DND-41 (cell line): ENCODE measurements around the gene LMLN.

Experiments used
- ATAC-seq: fragments of 200-7000 bp; cut with Tn5 transposase; 3 replicates; pipeline ENCODE4 v1.9.1; 2021; ENCODE audit warnings: low read depth; ENCODE audit not compliant: insufficient read depth
- DNase-seq: peaks from one replicate; pipeline ENCODE4 v3.0.0-alpha.2; 2020
- H2AFZ ChIP-seq: 2 replicates; pipeline ENCODE4 v1.6.0; 2012; ENCODE audit warnings: low read depth, low read length
- H3K27ac ChIP-seq: 2 replicates; pipeline ENCODE4 v1.5.1; 2012; ENCODE audit warnings: low read length, inconsistent platforms
- H3K27me3 ChIP-seq: fragments of 200-600 bp; sonication (generic); 2 replicates; pipeline ENCODE4 v1.6.0; 2012; ENCODE audit warnings: low read length, mild to moderate bottlenecking, inconsistent platforms; ENCODE audit not compliant: insufficient read depth, poor library complexity
- H3K36me3 ChIP-seq: 2 replicates; pipeline ENCODE4 v1.5.1; 2012; ENCODE audit warnings: low read length, inconsistent platforms; ENCODE audit not compliant: insufficient read depth
- H3K4me1 ChIP-seq: 2 replicates; pipeline ENCODE4 v1.5.1; 2012; ENCODE audit warnings: mild to moderate bottlenecking, low read length; ENCODE audit not compliant: insufficient read depth
- H3K4me2 ChIP-seq: 2 replicates; pipeline ENCODE4 v1.6.0; 2012; ENCODE audit warnings: mild to moderate bottlenecking, moderate library complexity, low read length, inconsistent platforms; ENCODE audit not compliant: insufficient read depth
- H3K4me3 ChIP-seq, 2 experiments: fragments of 200-600 bp in 1 of 2; shearing (Covaris generic) in 1 of 2; 2 replicates each; pipeline ENCODE4 v1.5.1; 2012 to 2016; ENCODE audit warnings: inconsistent platforms in 2 of 2, low read length in 2 of 2, mild to moderate bottlenecking in 2 of 2, low read depth in 1 of 2, moderate library complexity in 1 of 2
- H3K79me2 ChIP-seq: 2 replicates; pipeline ENCODE4 v1.6.0; 2012; ENCODE audit warnings: low read length, inconsistent platforms; ENCODE audit not compliant: insufficient read depth
- H3K9ac ChIP-seq: 2 replicates; pipeline ENCODE4 v1.6.0; 2012; ENCODE audit warnings: low read depth, mild to moderate bottlenecking, inconsistent platforms, low read length, moderate library complexity
- H3K9me3 ChIP-seq: 2 replicates; pipeline ENCODE4 v1.5.1; 2012; ENCODE audit warnings: low read length, moderate library complexity, mild to moderate bottlenecking, inconsistent platforms; ENCODE audit not compliant: insufficient read depth, severe bottlenecking
- H4K20me1 ChIP-seq: 2 replicates; pipeline ENCODE4 v1.6.0; 2012; ENCODE audit warnings: low read length; ENCODE audit not compliant: insufficient read depth
- EZH2 ChIP-seq: IDR thresholded peaks from 3 replicates; pipeline ENCODE4 v1.6.1; 2012; ENCODE audit warnings: borderline replicate concordance, low read depth, mild to moderate bottlenecking, moderate library complexity, low read length, inconsistent platforms; ENCODE audit not compliant: severe bottlenecking
- TF ChIP-seq, protein P1 (sequence below): IDR thresholded peaks from 2 replicates; pipeline ENCODE4 v1.5.1; 2012; ENCODE audit warnings: borderline replicate concordance, low read length, moderate library complexity, mild to moderate bottlenecking; ENCODE audit not compliant: poor library complexity, severe bottlenecking; ENCODE audit errors: extremely low read depth

LMLN gene

DNA sequence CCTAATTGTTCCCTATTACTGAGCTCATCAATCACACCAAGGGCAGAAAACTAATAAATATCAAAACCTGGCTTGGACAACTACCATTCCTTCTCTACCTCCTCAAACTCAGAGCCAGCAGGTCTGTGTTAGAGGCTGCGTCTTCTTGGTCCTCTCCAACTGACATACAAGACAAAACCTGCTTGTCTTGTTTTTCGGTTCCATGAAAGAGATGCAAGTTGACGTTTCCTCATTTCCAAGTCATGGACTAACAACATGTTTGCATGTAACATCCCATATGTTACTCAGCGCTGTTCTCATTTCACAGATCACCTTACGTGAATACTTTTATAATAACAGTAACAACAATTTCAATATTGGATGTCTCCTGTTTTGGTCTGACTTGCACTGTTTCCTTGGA lies 110.9 kb downstream of the LMLN start:
- Histone ChIP-seq H3K79me2 (no peaks in the 10 kb centered on the region), H3K27me3 (peaks cover 22% of the 10 kb centered on the region), H3K4me3 (no peak overlapping the region), H3K9ac (no peak overlapping the region), H3K36me3 (no peaks in the 10 kb centered on the region), H3K4me1 (no peaks in the 10 kb centered on the region), H3K9me3 (no peaks in the 10 kb centered on the region), H3K27ac (no peak overlapping the region), H4K20me1 (no peaks in the 10 kb centered on the region), H3K4me2 (no peak overlapping the region), H2AFZ (no peak overlapping the region)
- no peak for ATAC-seq
- TF ChIP-seq EZH2 = no peak
- TF ChIP-seq, protein P1, sequence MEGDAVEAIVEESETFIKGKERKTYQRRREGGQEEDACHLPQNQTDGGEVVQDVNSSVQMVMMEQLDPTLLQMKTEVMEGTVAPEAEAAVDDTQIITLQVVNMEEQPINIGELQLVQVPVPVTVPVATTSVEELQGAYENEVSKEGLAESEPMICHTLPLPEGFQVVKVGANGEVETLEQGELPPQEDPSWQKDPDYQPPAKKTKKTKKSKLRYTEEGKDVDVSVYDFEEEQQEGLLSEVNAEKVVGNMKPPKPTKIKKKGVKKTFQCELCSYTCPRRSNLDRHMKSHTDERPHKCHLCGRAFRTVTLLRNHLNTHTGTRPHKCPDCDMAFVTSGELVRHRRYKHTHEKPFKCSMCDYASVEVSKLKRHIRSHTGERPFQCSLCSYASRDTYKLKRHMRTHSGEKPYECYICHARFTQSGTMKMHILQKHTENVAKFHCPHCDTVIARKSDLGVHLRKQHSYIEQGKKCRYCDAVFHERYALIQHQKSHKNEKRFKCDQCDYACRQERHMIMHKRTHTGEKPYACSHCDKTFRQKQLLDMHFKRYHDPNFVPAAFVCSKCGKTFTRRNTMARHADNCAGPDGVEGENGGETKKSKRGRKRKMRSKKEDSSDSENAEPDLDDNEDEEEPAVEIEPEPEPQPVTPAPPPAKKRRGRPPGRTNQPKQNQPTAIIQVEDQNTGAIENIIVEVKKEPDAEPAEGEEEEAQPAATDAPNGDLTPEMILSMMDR = no peak
- DNase-seq = no peak

- DNase-seq = no peak
- TF ChIP-seq, protein P1 = no peak
- no peak for TF ChIP-seq EZH2
- H3K27ac ChIP-seq = no peak overlapping the region
Measured at GRCh38 chr3:198071602-198072287, 111.7 kb downstream of the LMLN start.

DNA sequence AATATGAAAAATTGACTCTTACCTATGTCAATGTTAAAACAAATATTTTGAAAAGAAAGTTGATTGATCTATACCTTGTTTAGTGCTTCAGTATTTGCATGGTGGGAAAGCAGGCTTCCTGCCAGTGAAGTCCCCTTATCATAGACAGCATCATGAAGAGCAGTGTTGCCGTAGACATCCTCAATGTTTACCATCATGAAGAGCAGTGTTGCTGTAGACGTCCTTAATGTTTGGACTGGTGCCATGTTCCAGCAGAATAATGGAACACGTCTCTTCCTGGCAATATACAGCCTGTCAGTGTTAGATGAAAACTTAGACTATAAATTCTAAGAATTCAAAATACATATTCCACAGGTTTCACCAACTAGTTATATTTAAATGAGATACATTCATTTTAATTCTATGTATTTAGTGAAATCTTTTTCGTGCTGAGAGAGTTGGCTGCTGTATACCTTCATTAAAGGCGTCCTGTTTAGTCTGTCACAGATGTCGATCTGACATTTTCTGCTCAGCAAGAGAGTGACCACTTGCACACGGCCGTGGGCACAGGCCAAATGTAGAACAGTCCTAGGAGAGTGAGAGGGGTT lies 116.8 kb downstream of the LMLN start:
- Histone ChIP-seq H2AFZ (no peak overlapping the region), H3K27me3 (peaks cover 27% of the 10 kb centered on the region), H3K4me1 (no peaks in the 10 kb centered on the region), H3K9me3 (peaks cover 6% of the 10 kb centered on the region), H3K4me3 (no peak overlapping the region), H3K27ac (no peak overlapping the region), H3K4me2 (no peak overlapping the region), H3K36me3 (no peaks in the 10 kb centered on the region), H4K20me1 (no peaks in the 10 kb centered on the region), H3K9ac (no peak overlapping the region), H3K79me2 (no peaks in the 10 kb centered on the region)
- ATAC-seq (no peak), DNase-seq (no peak)
- TF ChIP-seq, protein P1 = no peak
- TF ChIP-seq EZH2 = no peak

More at GRCh38 chr3:198071602-198072287, 111.7 kb downstream of the LMLN start:
- Histone ChIP-seq H3K9ac (no peak overlapping the region), H3K4me1 (no peaks in the 10 kb centered on the region), H3K4me2 (no peak overlapping the region), H3K9me3 (no peaks in the 10 kb centered on the region), H2AFZ (no peak overlapping the region), H4K20me1 (no peaks in the 10 kb centered on the region), H3K79me2 (no peaks in the 10 kb centered on the region), H3K36me3 (no peaks in the 10 kb centered on the region), H3K27me3 (peaks cover 22% of the 10 kb centered on the region), H3K4me3 (no peak overlapping the region)
- ATAC-seq = 0 out of 3 replicates have a peak, but pooled peaks have one; percentile 45
